MM.1S (cell line): ENCODE results near the gene SLC2A5.

Source experiments
- DNase-seq: peaks from one replicate; pipeline ENCODE4 v3.0.0-alpha.2; 2015
- H2AFZ ChIP-seq: fragments of 300-600 bp; sonication (generic); 2 replicates; pipeline ENCODE4 v1.6.0; 2016; ENCODE audit warnings: antibody characterized with exemption, low read length
- H3F3A ChIP-seq: fragments of 300-600 bp; sonication (generic); 2 replicates; pipeline ENCODE4 v1.6.1; 2016; ENCODE audit warnings: mild to moderate bottlenecking, antibody characterized with exemption, low read length, moderate library complexity, mixed read lengths; ENCODE audit not compliant: insufficient read depth
- H3K27ac ChIP-seq: fragments of 300-600 bp; sonication (generic); 2 replicates; pipeline ENCODE4 v1.5.1; 2016; ENCODE audit warnings: mild to moderate bottlenecking, low read length
- H3K27me3 ChIP-seq: fragments of 300-600 bp; sonication (generic); replicated peaks from 2 replicates; pipeline ENCODE4 v1.6.0; 2016; ENCODE audit warnings: low read length; ENCODE audit not compliant: insufficient read depth
- H3K36me3 ChIP-seq: fragments of 300-600 bp; sonication (generic); replicated peaks from 2 replicates; pipeline ENCODE4 v1.6.1; 2016; ENCODE audit warnings: mild to moderate bottlenecking, low read length, mixed read lengths; ENCODE audit not compliant: insufficient read depth
- H3K4me1 ChIP-seq: fragments of 300-600 bp; sonication (generic); 2 replicates; pipeline ENCODE4 v1.6.1; 2016; ENCODE audit warnings: low read length, mixed read lengths
- H3K4me2 ChIP-seq: fragments of 300-600 bp; sonication (generic); 2 replicates; pipeline ENCODE4 v1.6.0; 2016; ENCODE audit warnings: low read depth, low read length
- H3K4me3 ChIP-seq: fragments of 300-600 bp; sonication (generic); 2 replicates; pipeline ENCODE4 v1.5.1; 2016; ENCODE audit warnings: low read length, mixed read lengths
- H3K79me2 ChIP-seq: fragments of 300-600 bp; sonication (generic); 2 replicates; pipeline ENCODE4 v1.6.1; 2016; ENCODE audit warnings: mixed run types, low read length, mixed read lengths
- H3K9ac ChIP-seq: fragments of 300-600 bp; sonication (generic); 2 replicates; pipeline ENCODE4 v1.6.1; 2016; ENCODE audit warnings: low read length, mixed read lengths
- H3K9me2 ChIP-seq: fragments of 300-600 bp; sonication (generic); replicated peaks from 2 replicates; pipeline ENCODE4 v1.6.1; 2016; ENCODE audit warnings: mild to moderate bottlenecking, low read length, mixed read lengths; ENCODE audit not compliant: insufficient read depth
- H3K9me3 ChIP-seq: fragments of 300-600 bp; sonication (generic); replicated peaks from 2 replicates; pipeline ENCODE4 v1.6.1; 2016; ENCODE audit warnings: mild to moderate bottlenecking, low read length, mixed read lengths; ENCODE audit not compliant: insufficient read depth
- H4K20me1 ChIP-seq: fragments of 300-600 bp; sonication (generic); 2 replicates; pipeline ENCODE4 v1.6.1; 2016; ENCODE audit warnings: mild to moderate bottlenecking, low read length, moderate library complexity, mixed read lengths; ENCODE audit not compliant: insufficient read depth
- CTCF ChIP-seq: fragments of 300-600 bp; sonication (generic); IDR thresholded peaks from 2 replicates; pipeline ENCODE4 v1.5.1; 2016; ENCODE audit warnings: antibody characterized with exemption, low read length, mixed read lengths
- EZH2 ChIP-seq: fragments of 300-600 bp; sonication (generic); optimal IDR thresholded peaks from 2 replicates; pipeline ENCODE3; 2017; ENCODE audit warnings: low read depth, mild to moderate bottlenecking, antibody characterized with exemption, low read length, mixed read lengths
- EZH2phosphoT487 ChIP-seq: fragments of 300-600 bp; sonication (generic); IDR thresholded peaks from 2 replicates; pipeline ENCODE4 v1.6.1; 2018; ENCODE audit warnings: antibody characterized with exemption, low read length

The SLC2A5 gene

GRCh38 chr1:9052272-9053049 is 17.0 kb downstream of the SLC2A5 start:
- Histone ChIP-seq H3K4me1 (peaks cover 3% of the 10 kb centered on the region), H3K4me2 (no peak overlapping the region), H3K9me3 (no peaks in the 10 kb centered on the region), H3K27me3 (no peaks in the 10 kb centered on the region), H3K36me3 (no peaks in the 10 kb centered on the region), H3K79me2 (no peaks in the 10 kb centered on the region), H4K20me1 (no peaks in the 10 kb centered on the region), H3F3A (no peaks in the 10 kb centered on the region), H2AFZ (no peak overlapping the region), H3K27ac (no peak overlapping the region), H3K4me3 (no peak overlapping the region), H3K9me2 (no peaks in the 10 kb centered on the region), H3K9ac (no peak overlapping the region)
- TF ChIP-seq CTCF, result no peak
- TF ChIP-seq EZH2, result no peak
- TF ChIP-seq EZH2phosphoT487, result no peak
- DNase-seq, result no peak

- Histone ChIP-seq H2AFZ (no peak overlapping the region), H3F3A (peaks cover 5% of the 10 kb centered on the region; the same call in 1 of the 2 replicates), H3K9me3 (no peaks in the 10 kb centered on the region), H3K4me3 (no peak overlapping the region), H3K27me3 (no peaks in the 10 kb centered on the region), H3K79me2 (no peaks in the 10 kb centered on the region), H3K36me3 (no peaks in the 10 kb centered on the region), H4K20me1 (no peaks in the 10 kb centered on the region), H3K27ac (no peak overlapping the region), H3K9ac (no peak overlapping the region), H3K4me2 (no peak overlapping the region), H3K9me2 (no peaks in the 10 kb centered on the region), H3K4me1 (peaks cover 8% of the 10 kb centered on the region)
- TF ChIP-seq EZH2phosphoT487 (no peak), CTCF (no peak), EZH2 (no peak)
- DNase-seq, result no peak
These were observed 18.1 kb downstream of the SLC2A5 start for GRCh38 chr1:9051379-9051778.

GRCh38 chr1:9050803-9051202 is 18.6 kb downstream of the SLC2A5 start:
- peaks cover 11% of the 10 kb centered on the region for H3K4me1 ChIP-seq
- no peak overlapping the region for H3K4me3 ChIP-seq
- H3K36me3 ChIP-seq, result no peaks in the 10 kb centered on the region
- TF ChIP-seq EZH2phosphoT487, result no peak
- TF ChIP-seq CTCF, result no peak
- TF ChIP-seq EZH2, result no peak
- no peaks in the 10 kb centered on the region for H3K79me2 ChIP-seq
- no peaks in the 10 kb centered on the region for H3K9me3 ChIP-seq
- no peak for DNase-seq
- no peak overlapping the region for H2AFZ ChIP-seq
- no peaks in the 10 kb centered on the region for H3K9me2 ChIP-seq
- H3K4me2 ChIP-seq, result no peak overlapping the region
- no peaks in the 10 kb centered on the region for H3K27me3 ChIP-seq
- H3K9ac ChIP-seq, result no peak overlapping the region
- H4K20me1 ChIP-seq, result no peaks in the 10 kb centered on the region
- H3K27ac ChIP-seq, result no peak overlapping the region
- H3F3A ChIP-seq, result peaks cover 5% of the 10 kb centered on the region; the same call in 1 of the 2 replicates
